ENCODE measurements around the gene AMER3.

DNA sequence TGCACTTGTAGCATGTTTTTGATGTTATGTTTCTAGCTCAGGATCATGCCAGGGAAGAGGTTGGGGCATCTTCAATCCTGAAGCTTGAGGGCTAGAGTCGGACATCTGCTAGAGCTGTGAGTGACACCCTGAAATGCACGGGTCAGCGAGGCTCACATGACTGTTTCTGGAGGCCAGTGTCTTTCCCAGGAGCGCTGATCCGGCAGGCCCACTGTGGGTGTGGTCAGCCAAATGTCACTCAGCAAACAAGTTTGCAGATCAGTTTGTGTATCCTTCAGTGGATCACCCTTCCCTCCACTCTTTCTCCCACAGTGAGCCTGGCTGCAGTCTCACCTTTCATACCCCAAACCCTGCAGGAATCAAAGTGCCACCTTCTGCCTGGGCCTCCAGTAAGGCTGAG is 58.4 kb downstream of the AMER3 start:
- TF ChIP-seq CTCF (IDR thresholded peaks at IDR 0.05) = no peak
- no peak for TF ChIP-seq POLR2A (IDR thresholded peaks at IDR 0.05)

Measured in lower leg skin (tissue), 3 donors.